GM12878 (cell line): ENCODE data around the gene RBMS3. TPM values are rescaled to one million over a fixed set of nuclear protein-coding genes. Genes with fewer than 3 reads are reported as not detected.

Experiments used
- ATAC-seq: fragments of 200-7000 bp; cut with Tn5 transposase; 3 replicates; pipeline ENCODE4 v1.9.1; 2020; ENCODE audit warnings: mild to moderate bottlenecking, moderate library complexity
- BruUV-seq: library from RNA; stranded (reverse); fragments of 400-500 nt; replicated peaks from 2 replicates; lab custom pipeline; 2021; lab: Mats Ljungman, UMichigan
- CTCF ChIA-PET: fragments of 300-600 bp; sonication (Branson Sonifier 250); formaldehyde crosslinking; extraction: SDS; loops from one replicate; lab custom pipeline; 2021; ENCODE audit warnings: inconsistent platforms; lab: Yijun Ruan, JAX
- POLR2A ChIA-PET: fragments of 350-600 bp; formaldehyde crosslinking; extraction: SDS; loops from one replicate; lab custom pipeline; 2021; ENCODE audit warnings: inconsistent platforms; lab: Charles Lee
- RAD21 ChIA-PET: fragments of 300-600 bp; sonication (Branson Sonifier 250); formaldehyde crosslinking; loops from one replicate; lab custom pipeline; 2023; ENCODE audit warnings: antibody characterized with exemption; ENCODE audit not compliant: unreplicated experiment; lab: Charles Lee
- SMC1A ChIA-PET: fragments of 300-600 bp; sonication (Branson Sonifier 250); formaldehyde crosslinking; loops from one replicate; lab custom pipeline; 2023; ENCODE audit not compliant: unreplicated experiment, uncharacterized antibody; lab: Charles Lee
- DNase-seq: peaks from one replicate; pipeline ENCODE4 v3.0.0-alpha.2; 2011; ENCODE audit warnings: low read depth, low spot score
- FAIRE-seq: peaks from 3 replicates; lab custom pipeline; 2011; peaks lifted over from hg19 to GRCh38; lab: Jason Lieb, UNC
- H2AFZ ChIP-seq: 2 replicates; pipeline ENCODE4 v1.6.0; 2011; ENCODE audit warnings: low read depth, low read length, control low read depth; ENCODE audit not compliant: control insufficient read depth
- H3K27ac ChIP-seq: 2 replicates; pipeline ENCODE4 v1.5.1; 2011; ENCODE audit warnings: control low read depth; ENCODE audit not compliant: control insufficient read depth, insufficient read depth
- H3K27me3 ChIP-seq, 2 experiments: replicated peaks in 1 of 2; 2 replicates each; pipeline versions ENCODE4 v1.6.0 to v1.6.1; 2011; ENCODE audit warnings: low read length in 1 of 2; ENCODE audit not compliant: control insufficient read depth in 2 of 2, insufficient read depth in 2 of 2
- H3K36me3 ChIP-seq, 2 experiments: 2 replicates each; pipeline ENCODE4 v1.5.1; 2011; ENCODE audit warnings: low read length in 1 of 2; ENCODE audit not compliant: control insufficient read depth in 2 of 2, insufficient read depth in 2 of 2
- H3K4me1 ChIP-seq: 2 replicates; pipeline ENCODE4 v1.6.1; 2011; ENCODE audit warnings: mild to moderate bottlenecking, low read length, moderate library complexity, mixed read lengths; ENCODE audit not compliant: control insufficient read depth, insufficient read depth
- H3K4me2 ChIP-seq: 2 replicates; pipeline ENCODE4 v1.6.0; 2011; ENCODE audit warnings: control low read depth; ENCODE audit not compliant: control insufficient read depth, insufficient read depth
- H3K4me3 ChIP-seq: fragments of 200-600 bp; sonication (generic); 2 replicates; pipeline ENCODE4 v1.5.1; 2016
- H3K79me2 ChIP-seq: 2 replicates; pipeline ENCODE4 v1.6.0; 2011; ENCODE audit warnings: low read length; ENCODE audit not compliant: control insufficient read depth, insufficient read depth
- H3K9ac ChIP-seq: 2 replicates; pipeline ENCODE4 v1.8.0; 2011; ENCODE audit warnings: low read length, control low read depth, mixed read lengths; ENCODE audit not compliant: control insufficient read depth, insufficient read depth
- H3K9me3 ChIP-seq: replicated peaks from 3 replicates; pipeline ENCODE4 v1.5.1; 2011; ENCODE audit warnings: mild to moderate bottlenecking, low read length; ENCODE audit not compliant: control insufficient read depth, insufficient read depth
- H4K20me1 ChIP-seq: 2 replicates; pipeline ENCODE4 v1.6.0; 2011; ENCODE audit not compliant: control insufficient read depth, insufficient read depth
- BHLHE40 ChIP-seq, 2 experiments: fragments of 450-650 bp in 1 of 2; IDR thresholded peaks; 2 replicates each; pipeline ENCODE4 v1.6.1; 2011 to 2017; ENCODE audit warnings: low read depth in 2 of 2, borderline replicate concordance in 1 of 2, improper control_type of control experiment in 1 of 2, low read length in 1 of 2, mild to moderate bottlenecking in 1 of 2
- CEBPZ ChIP-seq: fragments of 150-350 bp; IDR thresholded peaks from 2 replicates; pipeline ENCODE4 v1.6.1; 2016; ENCODE audit warnings: low read depth, low read length
- PBX3 ChIP-seq: IDR thresholded peaks from 2 replicates; pipeline ENCODE4 v1.6.1; 2011; ENCODE audit warnings: mild to moderate bottlenecking, low read depth, low read length, moderate library complexity; ENCODE audit not compliant: insufficient replicate concordance
- POLR2A ChIP-seq: IDR thresholded peaks from 2 replicates; pipeline ENCODE4 v1.6.1; 2011; ENCODE audit warnings: low read depth, mild to moderate bottlenecking, low read length
- SIX5 ChIP-seq: IDR thresholded peaks from 2 replicates; pipeline ENCODE4 v1.6.1; 2011; ENCODE audit warnings: mild to moderate bottlenecking, low read depth, low read length, moderate library complexity; ENCODE audit not compliant: severe bottlenecking
- SMAD5 ChIP-seq: IDR thresholded peaks from 2 replicates; pipeline ENCODE4 v1.6.1; 2016; ENCODE audit warnings: antibody characterized with exemption, low read depth
- SMC3 ChIP-seq: IDR thresholded peaks from 2 replicates; pipeline ENCODE4 v1.6.1; 2011; ENCODE audit warnings: low read length, improper control_type of control experiment, borderline replicate concordance
- SREBF2 ChIP-seq: IDR thresholded peaks from 2 replicates; pipeline ENCODE4 v1.6.1; 2012; ENCODE audit warnings: mild to moderate bottlenecking, low read length
- SRF ChIP-seq, 2 experiments: IDR thresholded peaks; 2 replicates each; pipeline ENCODE4 v1.6.1; 2011; ENCODE audit warnings: low read depth in 2 of 2, low read length in 2 of 2, mild to moderate bottlenecking in 1 of 2, moderate library complexity in 1 of 2
- ZNF274 ChIP-seq: IDR thresholded peaks from one replicate; pipeline ENCODE4 v1.8.0; 2011; ENCODE audit not compliant: insufficient read length, insufficient read depth
- ZZZ3 ChIP-seq: IDR thresholded peaks from 2 replicates; pipeline ENCODE4 v1.6.1; 2011; ENCODE audit warnings: low read depth; ENCODE audit not compliant: control insufficient read depth, insufficient read length
- WGBS: methylation state at CpG from one replicate; pipeline ENCODE4 v1.1.6; 2016; ENCODE audit warnings: low lambda C conversion rate; ENCODE audit not compliant: insufficient replicate concordance, insufficient coverage; ENCODE audit errors: missing lambda C conversion rate; 5-methylcytosine and 5-hydroxymethylcytosine counted together
- in situ Hi-C: fragments of 300-500 bp; cut with MboI; formaldehyde crosslinking; loops from 9 replicates; pipeline ENCODE4 v1.14.3; 2018; ENCODE audit warnings: mixed read lengths
- intact Hi-C: fragments of 100-400 bp; cut with micrococcal nuclease; formaldehyde crosslinking; loops from one replicate; pipeline ENCODE4 v1.14.2; 2022; ENCODE audit not compliant: unreplicated experiment
- polyA plus RNA-seq, 11 experiments: library from polyadenylated mRNA; depleted of rRNA in 4 of 11; unstranded in 6 of 11; stranded (reverse) in 5 of 11; fragments of >200 nt; fragmentation: Nextera tagmentation in 4 of 11; fragmentation: Illumina TruSeq in 1 of 11; extraction: Ambion mirVana in 4 of 11; extraction: Trizol in 1 of 11; gene quantifications; 1 replicate in 1 of 11; 2 replicates in 10 of 11; pipeline versions ENCODE4 v1.2.1 to v1.2.3, GENCODE V29; 2011 to 2016; ENCODE audit warnings: inconsistent platforms in 2 of 11, missing spikeins in 2 of 11, low read depth in 1 of 11
- total RNA-seq, 4 experiments: library from RNA; depleted of rRNA in 3 of 4; stranded (reverse); fragments of >200 nt in 3 of 4; fragmentation: Illumina TruSeq in 1 of 4; extraction: Trizol in 1 of 4; gene quantifications; 2 replicates each; pipeline versions ENCODE4 v1.2.1 to v1.2.3, GENCODE V29; 2013 to 2021
- TF ChIP-seq, protein P1 (sequence below): IDR thresholded peaks from 2 replicates; pipeline ENCODE4 v1.6.1; 2012; ENCODE audit warnings: mild to moderate bottlenecking, low read depth, low read length

Gene RBMS3
- total and polyA plus RNA-seq, 10 of the 15 experiments (the other 5 are each of a cell fraction or from before 2014, with no cell fraction given), result 0.79 to 4.7 (median 3.1) TPM

- ChIA-PET CTCF (no interaction called here), POLR2A (no interaction called here), RAD21 (interaction anchor here (0.9 kb wide), 1 partner anchor 8 kb away, joined by 3 read pairs; no protein-coding TSS in a partner anchor), SMC1A (interaction anchor here (0.8 kb wide), 1 partner anchor 8 kb away, joined by 3 read pairs; no protein-coding TSS in a partner anchor)
- H3K4me3 ChIP-seq, result no peak overlapping the region
- no peaks in the 10 kb centered on the region for H3K27me3 ChIP-seq
- in situ Hi-C loops, result no loop called here
- WGBS, result 2% methylated on average over 2 of the region's 2 CpGs
- no peaks in the 10 kb centered on the region for H3K9me3 ChIP-seq
- H3K27ac ChIP-seq, result no peak overlapping the region
- FAIRE-seq (no peak), ATAC-seq (no peak), DNase-seq (no peak)
- TF ChIP-seq ZNF274 (no peak), BHLHE40 (IDR thresholded peaks at IDR 0.05; ENCODE audit: borderline replicate concordance in 1 of 2, low read depth in 2 of 2, low read length in 1 of 2) (no peak), PBX3 (no peak), ZZZ3 (no peak), CEBPZ (no peak), SMC3 (no peak), SREBF2 (no peak), SIX5 (no peak), POLR2A (no peak), SMAD5 (no peak), SRF (IDR thresholded peaks at IDR 0.05; ENCODE audit: low read depth in 2 of 2, low read length in 2 of 2) (no peak)
- TF ChIP-seq, protein P1, sequence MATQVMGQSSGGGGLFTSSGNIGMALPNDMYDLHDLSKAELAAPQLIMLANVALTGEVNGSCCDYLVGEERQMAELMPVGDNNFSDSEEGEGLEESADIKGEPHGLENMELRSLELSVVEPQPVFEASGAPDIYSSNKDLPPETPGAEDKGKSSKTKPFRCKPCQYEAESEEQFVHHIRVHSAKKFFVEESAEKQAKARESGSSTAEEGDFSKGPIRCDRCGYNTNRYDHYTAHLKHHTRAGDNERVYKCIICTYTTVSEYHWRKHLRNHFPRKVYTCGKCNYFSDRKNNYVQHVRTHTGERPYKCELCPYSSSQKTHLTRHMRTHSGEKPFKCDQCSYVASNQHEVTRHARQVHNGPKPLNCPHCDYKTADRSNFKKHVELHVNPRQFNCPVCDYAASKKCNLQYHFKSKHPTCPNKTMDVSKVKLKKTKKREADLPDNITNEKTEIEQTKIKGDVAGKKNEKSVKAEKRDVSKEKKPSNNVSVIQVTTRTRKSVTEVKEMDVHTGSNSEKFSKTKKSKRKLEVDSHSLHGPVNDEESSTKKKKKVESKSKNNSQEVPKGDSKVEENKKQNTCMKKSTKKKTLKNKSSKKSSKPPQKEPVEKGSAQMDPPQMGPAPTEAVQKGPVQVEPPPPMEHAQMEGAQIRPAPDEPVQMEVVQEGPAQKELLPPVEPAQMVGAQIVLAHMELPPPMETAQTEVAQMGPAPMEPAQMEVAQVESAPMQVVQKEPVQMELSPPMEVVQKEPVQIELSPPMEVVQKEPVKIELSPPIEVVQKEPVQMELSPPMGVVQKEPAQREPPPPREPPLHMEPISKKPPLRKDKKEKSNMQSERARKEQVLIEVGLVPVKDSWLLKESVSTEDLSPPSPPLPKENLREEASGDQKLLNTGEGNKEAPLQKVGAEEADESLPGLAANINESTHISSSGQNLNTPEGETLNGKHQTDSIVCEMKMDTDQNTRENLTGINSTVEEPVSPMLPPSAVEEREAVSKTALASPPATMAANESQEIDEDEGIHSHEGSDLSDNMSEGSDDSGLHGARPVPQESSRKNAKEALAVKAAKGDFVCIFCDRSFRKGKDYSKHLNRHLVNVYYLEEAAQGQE, result no peak
- intact Hi-C loops, result no loop called here
- H3K36me3 ChIP-seq, result no peaks in the 10 kb centered on the region
- no peaks in the 10 kb centered on the region for H4K20me1 ChIP-seq
- H3K79me2 ChIP-seq, result no peaks in the 10 kb centered on the region
- no TSS peak for BruUV-seq
- no peaks in the 10 kb centered on the region for H3K4me1 ChIP-seq
- H3K4me2 ChIP-seq, result no peak overlapping the region
- no peak overlapping the region for H3K9ac ChIP-seq
- no peak overlapping the region for H2AFZ ChIP-seq
Observed at GRCh38 chr3:29363110-29363509, 82.2 kb downstream of the RBMS3 start.
